Astrocyte (in vitro differentiated cells and primary cell): ENCODE results near the gene ADAM22. TPM values are rescaled to one million over a fixed set of nuclear protein-coding genes. Genes with fewer than 3 reads are reported as not detected.
A peak's percentile ranks its signal among the peaks of the same experiment; 100 is the strongest.

Source experiments
- DNase-seq: peaks from one replicate; pipeline ENCODE4 v3.0.0-alpha.2; 2010; ENCODE audit warnings: low read depth
- FAIRE-seq: peaks from 2 replicates; lab custom pipeline; 2011; peaks lifted over from hg19 to GRCh38; lab: Jason Lieb, UNC
- H2AFZ ChIP-seq: 2 replicates; pipeline ENCODE4 v1.6.0; 2012; ENCODE audit warnings: low read depth, low read length, inconsistent platforms
- H3K27ac ChIP-seq: 2 replicates; pipeline ENCODE4 v1.5.1; 2011; ENCODE audit warnings: low read depth, low read length, inconsistent platforms
- H3K27me3 ChIP-seq: 2 replicates; pipeline ENCODE4 v1.6.0; 2011; ENCODE audit warnings: low read length, inconsistent platforms; ENCODE audit not compliant: insufficient read depth
- H3K36me3 ChIP-seq: 2 replicates; pipeline ENCODE4 v1.5.1; 2011; ENCODE audit warnings: low read length, inconsistent platforms; ENCODE audit not compliant: insufficient read depth
- H3K4me1 ChIP-seq: 2 replicates; pipeline ENCODE4 v1.5.1; 2011; ENCODE audit warnings: low read length, inconsistent platforms; ENCODE audit not compliant: insufficient read depth
- H3K4me2 ChIP-seq: 2 replicates; pipeline ENCODE4 v1.6.0; 2012; ENCODE audit warnings: low read length, inconsistent platforms
- H3K4me3 ChIP-seq: 2 replicates; pipeline ENCODE4 v1.5.1; 2011; ENCODE audit warnings: low read depth, mild to moderate bottlenecking, low read length, inconsistent platforms; ENCODE audit not compliant: insufficient read depth
- H3K79me2 ChIP-seq: 2 replicates; pipeline ENCODE4 v1.6.0; 2012; ENCODE audit warnings: mild to moderate bottlenecking, low read length, inconsistent platforms; ENCODE audit not compliant: insufficient read depth
- H3K9ac ChIP-seq: 2 replicates; pipeline ENCODE4 v1.6.0; 2012; ENCODE audit warnings: mild to moderate bottlenecking, low read length, inconsistent platforms
- H3K9me3 ChIP-seq: 2 replicates; pipeline ENCODE4 v1.5.1; 2012; ENCODE audit warnings: low read depth, mild to moderate bottlenecking, low read length, inconsistent platforms; ENCODE audit not compliant: insufficient read depth
- H4K20me1 ChIP-seq: 2 replicates; pipeline ENCODE4 v1.6.0; 2012; ENCODE audit warnings: low read length, inconsistent platforms; ENCODE audit not compliant: insufficient read depth
- H3K27ac Mint-ChIP-seq: one replicate; pipeline ENCODE4 v1.8.0; 2021; ENCODE audit warnings: mild to moderate bottlenecking, mixed read lengths; ENCODE audit not compliant: unreplicated experiment
- H3K27me3 Mint-ChIP-seq: one replicate; pipeline ENCODE4 v1.8.0; 2021; ENCODE audit warnings: low read depth, mixed read lengths; ENCODE audit not compliant: unreplicated experiment
- H3K36me3 Mint-ChIP-seq: one replicate; pipeline ENCODE4 v1.8.0; 2021; ENCODE audit warnings: low read depth, mixed read lengths; ENCODE audit not compliant: unreplicated experiment
- H3K4me1 Mint-ChIP-seq: one replicate; pipeline ENCODE4 v1.8.0; 2021; ENCODE audit warnings: low read depth, mixed read lengths; ENCODE audit not compliant: unreplicated experiment
- H3K4me3 Mint-ChIP-seq: one replicate; pipeline ENCODE4 v1.8.0; 2021; ENCODE audit warnings: mild to moderate bottlenecking, moderate library complexity, mixed read lengths; ENCODE audit not compliant: unreplicated experiment
- H3K9me3 Mint-ChIP-seq: one replicate; pipeline ENCODE4 v1.8.0; 2021; ENCODE audit warnings: mild to moderate bottlenecking, mixed read lengths; ENCODE audit not compliant: unreplicated experiment
- CTCF ChIP-seq: IDR thresholded peaks from 2 replicates; pipeline ENCODE4 v1.5.1; 2011; ENCODE audit warnings: low read depth, mild to moderate bottlenecking, inconsistent platforms, low read length, moderate library complexity; ENCODE audit not compliant: insufficient read depth
- EZH2 ChIP-seq: IDR thresholded peaks from 2 replicates; pipeline ENCODE4 v1.6.1; 2012; ENCODE audit warnings: mild to moderate bottlenecking, low read length, inconsistent platforms; ENCODE audit not compliant: insufficient read depth
- total RNA-seq: library from RNA; stranded (reverse); gene quantifications from 2 replicates; pipeline ENCODE4 v1.2.1, GENCODE V29; 2021

ADAM22 gene
- total RNA-seq, 1 donor from 2014 or later = 1.5 TPM

GRCh38 chr7:88111140-88111743 lies 177.2 kb downstream of the ADAM22 start:
- DNase-seq (peak; percentile 32), FAIRE-seq (peak; percentile 58)
- Histone ChIP-seq H2AFZ (no peak overlapping the region), H3K9me3 (no peaks in the 10 kb centered on the region), H3K79me2 (no peaks in the 10 kb centered on the region), H3K27ac (no peak overlapping the region), H3K36me3 (no peaks in the 10 kb centered on the region), H3K4me1 (no peaks in the 10 kb centered on the region), H3K27me3 (no peaks in the 10 kb centered on the region), H3K4me2 (no peak overlapping the region), H3K4me3 (no peak overlapping the region), H4K20me1 (no peaks in the 10 kb centered on the region), H3K9ac (no peak overlapping the region)
- H3K27ac Mint-ChIP-seq = no peak overlapping the region
- H3K4me3 Mint-ChIP-seq = no peak overlapping the region
- no peaks in the 10 kb centered on the region for H3K9me3 Mint-ChIP-seq
- no peaks in the 10 kb centered on the region for H3K36me3 Mint-ChIP-seq
- H3K4me1 Mint-ChIP-seq = no peaks in the 10 kb centered on the region
- peak; percentile 58 for TF ChIP-seq CTCF
- no peak for TF ChIP-seq EZH2
- H3K27me3 Mint-ChIP-seq = no peaks in the 10 kb centered on the region

DNA sequence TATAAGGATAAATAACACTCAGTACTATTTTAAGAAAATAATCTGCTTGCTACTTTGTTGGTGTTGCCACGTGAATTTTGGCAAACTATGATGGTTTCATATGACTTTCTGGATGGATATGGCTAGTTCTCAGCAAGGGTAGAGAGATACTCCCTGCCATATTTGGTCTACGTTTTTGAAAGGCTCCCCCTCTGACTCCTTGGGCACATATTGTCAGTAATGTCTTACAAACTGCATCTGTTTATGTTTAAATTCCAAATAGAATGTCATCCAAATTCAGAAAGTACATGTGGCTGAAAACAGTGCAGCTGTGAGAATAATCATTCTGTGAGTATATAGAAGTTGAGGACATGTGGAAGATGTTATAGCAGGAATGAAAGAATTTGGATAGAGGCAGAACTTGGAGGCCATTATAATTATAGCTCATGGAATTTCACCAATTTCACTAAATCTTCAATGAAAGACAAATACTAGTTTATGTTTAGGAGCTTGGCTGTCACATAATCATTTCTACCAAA lies 178.0 kb downstream of the ADAM22 start:
- H3K4me1 ChIP-seq = no peaks in the 10 kb centered on the region
- Mint-ChIP-seq H3K27me3 (no peaks in the 10 kb centered on the region), H3K9me3 (no peaks in the 10 kb centered on the region), H3K36me3 (no peaks in the 10 kb centered on the region), H3K27ac (no peak overlapping the region), H3K4me1 (no peaks in the 10 kb centered on the region), H3K4me3 (no peak overlapping the region)
- H2AFZ ChIP-seq = no peak overlapping the region
- FAIRE-seq (no peak), DNase-seq (no peak)
- H3K4me3 ChIP-seq = no peak overlapping the region
- H3K79me2 ChIP-seq = no peaks in the 10 kb centered on the region
- H3K9ac ChIP-seq = no peak overlapping the region
- no peaks in the 10 kb centered on the region for H3K27me3 ChIP-seq
- H3K36me3 ChIP-seq = no peaks in the 10 kb centered on the region
- no peaks in the 10 kb centered on the region for H3K9me3 ChIP-seq
- TF ChIP-seq EZH2 = no peak
- no peak for TF ChIP-seq CTCF
- no peaks in the 10 kb centered on the region for H4K20me1 ChIP-seq
- H3K27ac ChIP-seq = no peak overlapping the region
- no peak overlapping the region for H3K4me2 ChIP-seq

DNA sequence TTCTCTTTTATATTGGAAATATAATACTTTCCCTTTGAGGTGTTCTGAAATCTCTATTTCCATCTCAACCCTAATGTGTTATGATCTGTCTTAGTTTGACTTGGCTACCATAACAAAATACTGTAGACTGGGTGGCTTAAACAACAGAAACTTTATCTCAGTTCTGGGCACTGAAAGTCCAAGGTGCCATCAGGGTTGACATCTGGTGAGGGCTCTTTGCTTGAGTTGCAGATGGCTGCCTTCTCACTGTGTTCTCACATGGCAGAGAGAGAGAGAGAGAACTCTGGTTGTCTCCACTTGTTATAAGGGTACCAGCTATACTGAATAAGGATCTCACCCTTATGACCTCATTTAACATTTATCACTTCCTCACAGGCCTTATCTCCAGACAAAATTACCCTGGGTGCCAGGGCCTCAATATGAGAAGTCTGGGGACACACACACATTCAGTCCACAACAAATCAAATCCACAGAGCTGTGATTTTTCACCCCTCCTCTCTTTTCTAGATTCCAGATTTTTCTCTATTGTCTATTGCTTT lies 181.3 kb downstream of the ADAM22 start:
- H3K4me2 ChIP-seq = no peak overlapping the region
- no peaks in the 10 kb centered on the region for H3K9me3 ChIP-seq
- no peaks in the 10 kb centered on the region for H3K4me1 ChIP-seq
- no peak for DNase-seq
- H3K9me3 Mint-ChIP-seq = no peaks in the 10 kb centered on the region
- H3K9ac ChIP-seq = no peak overlapping the region
- H3K4me3 ChIP-seq = no peak overlapping the region
- no peaks in the 10 kb centered on the region for H3K36me3 ChIP-seq
- no peak for FAIRE-seq
- no peaks in the 10 kb centered on the region for H3K27me3 Mint-ChIP-seq
- no peaks in the 10 kb centered on the region for H3K79me2 ChIP-seq
- no peak overlapping the region for H3K4me3 Mint-ChIP-seq
- H3K4me1 Mint-ChIP-seq = no peaks in the 10 kb centered on the region
- no peak overlapping the region for H3K27ac ChIP-seq
- H3K36me3 Mint-ChIP-seq = no peaks in the 10 kb centered on the region
- no peak overlapping the region for H3K27ac Mint-ChIP-seq
- no peak for TF ChIP-seq CTCF
- no peak for TF ChIP-seq EZH2
- H4K20me1 ChIP-seq = no peaks in the 10 kb centered on the region
- H2AFZ ChIP-seq = no peak overlapping the region
- H3K27me3 ChIP-seq = no peaks in the 10 kb centered on the region
